ENCODE data around the gene SETD6. TPM values are rescaled to one million over a fixed set of nuclear protein-coding genes. Genes with fewer than 3 reads are reported as not detected.
A peak's percentile ranks its signal among the peaks of the same experiment; 100 is the strongest.

The SETD6 gene
- total and polyA plus RNA-seq, 9 of the 15 experiments (the other 6 are each of a cell fraction or from before 2014, with no cell fraction given), result 9.2 to 40.9 (median 19.8) TPM

GRCh38 chr16:58472827-58473226 lies 42.5 kb upstream of the SETD6 start:
- no peak overlapping the region for H3K4me3 ChIP-seq
- peaks cover 13 to 24% of the 10 kb centered on the region in 2 experiments; a peak in 4 of 5 replicates for H3K27me3 ChIP-seq (ENCODE audit: control insufficient read depth in 2 of 2, insufficient read depth in 2 of 2, low read length in 2 of 2)
- H3K9me1 ChIP-seq (ENCODE audit: control insufficient read depth, insufficient read depth, low read length), result no peaks in the 10 kb centered on the region
- no peak overlapping the region for H3K9ac ChIP-seq (ENCODE audit: insufficient read depth in 1 of 2, low read depth in 2 of 2, low read length in 2 of 2)
- ChIA-PET POLR2A (interaction anchor here (0.6 to 1.8 kb wide), 5 partner anchors 17 to 176 kb away, joined by 3 to 7 read pairs (median 4); no protein-coding TSS in a partner anchor), CTCF (ENCODE audit: low intra/inter-chr PET ratio) (no interaction called here)
- WGBS (ENCODE audit: insufficient coverage, low coverage, missing lambda C conversion rate), result 4% methylated on average over 3 of the region's 3 CpGs
- H3K27ac ChIP-seq (ENCODE audit: extremely low read depth, low read depth, low read length), result no peak overlapping the region
- no peaks in the 10 kb centered on the region for H3K4me1 ChIP-seq (replicated peaks in 1 of 2; ENCODE audit: control insufficient read depth in 2 of 2, insufficient read depth in 2 of 2, low read length in 2 of 2)
- no peaks in the 10 kb centered on the region for H3K36me3 ChIP-seq (ENCODE audit: control insufficient read depth, insufficient read depth, low read length)
- H3K9me3 ChIP-seq (replicated peaks; ENCODE audit: control insufficient read depth, insufficient read depth, low read depth, low read length), result no peaks in the 10 kb centered on the region
- H3K4me2 ChIP-seq (ENCODE audit: insufficient read depth, low read length), result no peak overlapping the region
- intact Hi-C loops (cut with micrococcal nuclease) (no loop called here), in situ Hi-C loops (cut with MboI) (no loop called here)
- no TSS peak for BruUV-seq (replicated peaks)
- FAIRE-seq (no peak), ATAC-seq (0 out of 3 replicates have a peak, but pooled peaks have one; percentile 27), DNase-seq (ENCODE audit: extremely low read depth in 1 of 4, low spot score in 3 of 4) (no peak)
- peaks cover 6% of the 10 kb centered on the region; the same call in 1 of the 2 replicates for H4K20me1 ChIP-seq (replicated peaks; ENCODE audit: control insufficient read depth, insufficient read depth, low read length)
- no peaks in the 10 kb centered on the region for H3K79me2 ChIP-seq (ENCODE audit: control insufficient read depth, insufficient read depth, low read length)
- H2AFZ ChIP-seq (ENCODE audit: low read depth, low read length), result no peak overlapping the region
- TF ChIP-seq ELK1 (CRISPR knock-in tag; IDR thresholded peaks at IDR 0.05) (no peak), NFIC (IDR thresholded peaks at IDR 0.05) (no peak), GABPB1 (CRISPR knock-in tag; IDR thresholded peaks at IDR 0.05) (no peak), U2AF2 (optimal IDR thresholded peaks at IDR 0.05; ENCODE audit: low read depth, low read length) (no peak), ARID4B (CRISPR knock-in tag; IDR thresholded peaks at IDR 0.05) (no peak), ZNF668 (CRISPR knock-in tag; IDR thresholded peaks at IDR 0.05) (no peak), JUND (IDR thresholded peaks at IDR 0.05; ENCODE audit: borderline replicate concordance, low read depth, low read length) (no peak; the same call in 1 of the 2 replicates), JUND (tag; IDR thresholded peaks at IDR 0.05; ENCODE audit: borderline replicate concordance, low read depth, low read length) (peak; percentile 66; the same call in 2 of the 3 replicates), POLR2AphosphoS5 (IDR thresholded peaks at IDR 0.05; ENCODE audit: control insufficient read depth, insufficient read depth, low read depth, low read length) (no peak), ZNF398 (CRISPR knock-in tag; IDR thresholded peaks at IDR 0.05) (no peak), ATF3 (IDR thresholded peaks at IDR 0.05) (peak; percentile 67), ATF3 (CRISPR knock-in tag; conservative IDR thresholded peaks at IDR 0.05) (no peak), ZNF140 (CRISPR knock-in tag; IDR thresholded peaks at IDR 0.05) (no peak), NFATC3 (IDR thresholded peaks at IDR 0.05) (no peak)
